ENCODE measurements around the gene TFPI. TPM values are rescaled to one million over a fixed set of nuclear protein-coding genes. Genes with fewer than 3 reads are reported as not detected.

TFPI gene
- total RNA-seq, 1 donor from 2014 or later, result 366 TPM

GRCh38 chr2:187552828-187553681 lies 1.2 kb downstream of the TFPI start:
- Histone ChIP-seq H3K27me3 (no peaks in the 10 kb centered on the region), H3K9me3 (no peaks in the 10 kb centered on the region), H3K4me1 (peaks cover 27% of the 10 kb centered on the region), H3K27ac (peak overlapping the region; percentile 81), H3K4me3 (peak overlapping the region; percentile 62), H3K36me3 (no peaks in the 10 kb centered on the region)
- intact Hi-C loops (cut with DNase I), result no loop called here
- DNase-seq, result no peak
- no peak for TF ChIP-seq CTCF (IDR thresholded peaks at IDR 0.05)
- ATAC-seq, result peak; percentile 42

- intact Hi-C loops (cut with DNase I), result no loop called here
- Histone ChIP-seq H3K4me3 (peak overlapping the region; percentile 62), H3K27me3 (no peaks in the 10 kb centered on the region), H3K27ac (peak overlapping the region; percentile 81), H3K9me3 (no peaks in the 10 kb centered on the region), H3K36me3 (no peaks in the 10 kb centered on the region), H3K4me1 (peaks cover 29% of the 10 kb centered on the region)
- ATAC-seq (no peak), DNase-seq (no peak)
- no peak for TF ChIP-seq CTCF (IDR thresholded peaks at IDR 0.05)
Measured at GRCh38 chr2:187552381-187552780, 1.9 kb downstream of the TFPI start.

- ATAC-seq (no peak), DNase-seq (no peak)
- no peaks in the 10 kb centered on the region for H3K27me3 ChIP-seq
- no peaks in the 10 kb centered on the region for H3K9me3 ChIP-seq
- intact Hi-C loops (cut with DNase I), result no loop called here
- H3K4me3 ChIP-seq, result peak overlapping the region; percentile 62
- H3K36me3 ChIP-seq, result no peaks in the 10 kb centered on the region
- H3K4me1 ChIP-seq, result peaks cover 34% of the 10 kb centered on the region
- no peak for TF ChIP-seq CTCF (IDR thresholded peaks at IDR 0.05)
- peak overlapping the region; percentile 81 for H3K27ac ChIP-seq
Measured at GRCh38 chr2:187550857-187551256, 3.4 kb downstream of the TFPI start.

- TF ChIP-seq CTCF (IDR thresholded peaks at IDR 0.05), result no peak
- intact Hi-C loops (cut with DNase I), result no loop called here
- Histone ChIP-seq H3K4me3 (peak overlapping the region; percentile 62), H3K4me1 (peaks cover 35% of the 10 kb centered on the region), H3K36me3 (peaks cover 2% of the 10 kb centered on the region), H3K27me3 (no peaks in the 10 kb centered on the region), H3K27ac (peak overlapping the region; percentile 81), H3K9me3 (no peaks in the 10 kb centered on the region)
- ATAC-seq (peak; percentile 65), DNase-seq (no peak)
Measured at GRCh38 chr2:187549951-187550555, 4.2 kb downstream of the TFPI start.

GRCh38 chr2:187549193-187549592 lies 5.0 kb downstream of the TFPI start:
- TF ChIP-seq CTCF (IDR thresholded peaks at IDR 0.05), result no peak
- ATAC-seq (no peak), DNase-seq (no peak)
- intact Hi-C loops (cut with DNase I), result no loop called here
- Histone ChIP-seq H3K9me3 (no peaks in the 10 kb centered on the region), H3K4me3 (peak overlapping the region; percentile 62), H3K36me3 (peaks cover 9% of the 10 kb centered on the region), H3K4me1 (peaks cover 33% of the 10 kb centered on the region), H3K27me3 (no peaks in the 10 kb centered on the region), H3K27ac (peak overlapping the region; percentile 81)
